AG09319 (cell line): Measurements from ENCODE around the gene ARMCX5.

ENCODE experiments used
- DNase-seq: peaks from one replicate; pipeline ENCODE4 v3.0.0-alpha.2; 2010; ENCODE audit warnings: low read depth; ENCODE audit errors: extremely low read depth
- TF ChIP-seq, protein P1 (sequence below): IDR thresholded peaks from 2 replicates; pipeline ENCODE4 v1.5.1; 2011; ENCODE audit warnings: low read depth, mild to moderate bottlenecking, inconsistent platforms, low read length, moderate library complexity

The ARMCX5 gene

GRCh38 chrX:102606115-102606514 lies 6.8 kb downstream of the ARMCX5 start:
- no peak for DNase-seq
- TF ChIP-seq, protein P1, sequence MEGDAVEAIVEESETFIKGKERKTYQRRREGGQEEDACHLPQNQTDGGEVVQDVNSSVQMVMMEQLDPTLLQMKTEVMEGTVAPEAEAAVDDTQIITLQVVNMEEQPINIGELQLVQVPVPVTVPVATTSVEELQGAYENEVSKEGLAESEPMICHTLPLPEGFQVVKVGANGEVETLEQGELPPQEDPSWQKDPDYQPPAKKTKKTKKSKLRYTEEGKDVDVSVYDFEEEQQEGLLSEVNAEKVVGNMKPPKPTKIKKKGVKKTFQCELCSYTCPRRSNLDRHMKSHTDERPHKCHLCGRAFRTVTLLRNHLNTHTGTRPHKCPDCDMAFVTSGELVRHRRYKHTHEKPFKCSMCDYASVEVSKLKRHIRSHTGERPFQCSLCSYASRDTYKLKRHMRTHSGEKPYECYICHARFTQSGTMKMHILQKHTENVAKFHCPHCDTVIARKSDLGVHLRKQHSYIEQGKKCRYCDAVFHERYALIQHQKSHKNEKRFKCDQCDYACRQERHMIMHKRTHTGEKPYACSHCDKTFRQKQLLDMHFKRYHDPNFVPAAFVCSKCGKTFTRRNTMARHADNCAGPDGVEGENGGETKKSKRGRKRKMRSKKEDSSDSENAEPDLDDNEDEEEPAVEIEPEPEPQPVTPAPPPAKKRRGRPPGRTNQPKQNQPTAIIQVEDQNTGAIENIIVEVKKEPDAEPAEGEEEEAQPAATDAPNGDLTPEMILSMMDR: no peak

DNA sequence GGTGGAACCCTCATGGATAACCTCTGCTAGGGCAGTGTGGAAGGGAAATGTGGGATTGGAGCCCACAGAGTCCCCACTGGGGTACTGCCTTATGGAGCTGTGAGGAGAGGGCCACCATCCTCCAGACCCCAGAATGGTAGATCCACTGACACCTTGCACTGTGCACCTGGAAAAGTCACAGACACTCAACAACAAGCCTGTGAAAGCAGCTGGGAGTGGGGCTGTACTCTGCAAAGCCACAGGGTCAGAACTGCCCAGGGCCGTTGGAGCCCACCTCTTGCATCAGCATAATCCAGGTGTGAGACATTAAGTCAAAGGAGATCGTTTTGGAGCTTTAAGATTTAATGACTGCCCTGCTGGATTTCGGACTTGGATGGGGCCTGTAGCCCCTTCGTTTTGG lies 11.6 kb downstream of the ARMCX5 start:
- no peak for DNase-seq
- TF ChIP-seq, protein P1: no peak

GRCh38 chrX:102624105-102624504 lies 24.8 kb downstream of the ARMCX5 start:
- no peak for DNase-seq
- TF ChIP-seq, protein P1: no peak

GRCh38 chrX:102627640-102628039 lies 28.3 kb downstream of the ARMCX5 start:
- TF ChIP-seq, protein P1: no peak
- DNase-seq: no peak

DNA sequence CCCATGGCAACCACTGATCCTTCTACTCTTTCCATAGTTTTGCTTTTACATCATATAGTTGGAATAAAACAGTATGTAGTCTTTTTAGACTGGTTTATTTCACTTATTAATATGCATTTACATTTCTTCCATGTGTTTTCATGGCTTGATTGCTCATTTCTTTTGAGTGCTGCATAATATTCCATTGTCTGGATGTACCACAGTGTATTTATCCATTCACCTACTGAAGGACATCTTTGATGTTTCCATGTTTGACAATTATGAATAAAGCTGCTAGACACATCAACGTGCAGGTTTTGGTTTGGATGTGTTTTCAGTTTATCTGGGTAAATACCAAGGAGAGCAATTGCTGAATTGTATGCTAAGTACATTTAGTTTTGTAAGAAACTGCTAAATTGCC lies 38.2 kb downstream of the ARMCX5 start:
- DNase-seq: no peak
- TF ChIP-seq, protein P1: no peak

DNA sequence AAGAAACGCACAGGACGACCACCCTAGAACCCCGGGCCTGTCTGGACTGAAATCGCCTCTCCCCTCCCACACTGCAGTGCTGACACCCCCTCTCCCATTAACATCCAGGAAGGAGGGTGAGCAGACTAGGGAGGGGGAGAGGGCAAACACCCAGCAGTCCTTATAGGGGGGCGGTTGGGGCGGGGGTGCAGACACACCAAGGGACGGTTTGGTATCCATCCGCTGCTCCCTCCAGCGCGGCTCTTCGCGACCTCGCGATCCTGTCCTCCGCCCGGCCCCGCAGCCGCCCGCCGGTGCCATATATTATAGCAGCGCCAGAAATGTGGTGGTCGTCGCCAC lies 51.6 kb downstream of the ARMCX5 start:
- DNase-seq: no peak
- TF ChIP-seq, protein P1: no peak

- DNase-seq: no peak
- TF ChIP-seq, protein P1: no peak
These were observed 52.1 kb downstream of the ARMCX5 start, which contains the start of gene GPRASP1 for GRCh38 chrX:102651242-102652011. Gene GPRASP1, plus strand, starts transcription at chrX:102651483. Its CDS starts 2,431 bp downstream, at chrX:102653914.
